Epithelial cell of alveolus of lung (primary cell): Measurements from ENCODE around the gene MT1HL1. TPM values are rescaled to one million over a fixed set of nuclear protein-coding genes. Genes with fewer than 3 reads are reported as not detected.

Source experiments
- total RNA-seq: library from RNA; depleted of rRNA; stranded (reverse); fragments of >200 nt; gene quantifications from 2 replicates; pipeline ENCODE4 v1.2.1, GENCODE V29; 2015

The MT1HL1 gene
- not detected in 2 replicates for total RNA-seq

GRCh38 chr1:237004116-237004515 lies at the start of gene MT1HL1:
Gene MT1HL1, minus strand, starts transcription at chr1:237004441. Its CDS starts 69 bp downstream, at chr1:237004372.

GRCh38 chr1:237041795-237042525 lies 37.7 kb upstream of the MT1HL1 start, which contains the start of gene RYR2:
Gene RYR2, plus strand, starts transcription at chr1:237042184. Its CDS starts 338 bp downstream, at chr1:237042522.

Other genes starting within 250 kb of the MT1HL1 start
- gene MTR, start 209.1 kb downstream of the MT1HL1 start, total RNA-seq = 11.1 and 15.6 TPM in 2 replicates
- gene RYR2, start 37.7 kb upstream of the MT1HL1 start, total RNA-seq = under 0.01 and 0.08 TPM in 2 replicates